ENCODE measurements around the gene CCL3. TPM values are rescaled to one million over a fixed set of nuclear protein-coding genes. Genes with fewer than 3 reads are reported as not detected.
"Not testable (repeated sequence)": the region's sequence is repeated elsewhere in the genome, so short reads cannot be mapped to it uniquely, and the experiment has no call there.

CCL3 gene
- total RNA-seq, 3 donors from 2014 or later (not counting 1 experiment from before 2014, with no cell fraction given), result 381 to 547 (median 450) TPM

- peaks cover 38 to 88% of the 10 kb centered on the region in 2 donors for H3K4me1 Mint-ChIP-seq
- no peak for ATAC-seq
- H3K4me3 Mint-ChIP-seq, result no peak overlapping the region
- H3K27me3 ChIP-seq (ENCODE audit: control insufficient read depth, insufficient read depth, low read length), result no peaks in the 10 kb centered on the region
- TF ChIP-seq, protein P1, sequence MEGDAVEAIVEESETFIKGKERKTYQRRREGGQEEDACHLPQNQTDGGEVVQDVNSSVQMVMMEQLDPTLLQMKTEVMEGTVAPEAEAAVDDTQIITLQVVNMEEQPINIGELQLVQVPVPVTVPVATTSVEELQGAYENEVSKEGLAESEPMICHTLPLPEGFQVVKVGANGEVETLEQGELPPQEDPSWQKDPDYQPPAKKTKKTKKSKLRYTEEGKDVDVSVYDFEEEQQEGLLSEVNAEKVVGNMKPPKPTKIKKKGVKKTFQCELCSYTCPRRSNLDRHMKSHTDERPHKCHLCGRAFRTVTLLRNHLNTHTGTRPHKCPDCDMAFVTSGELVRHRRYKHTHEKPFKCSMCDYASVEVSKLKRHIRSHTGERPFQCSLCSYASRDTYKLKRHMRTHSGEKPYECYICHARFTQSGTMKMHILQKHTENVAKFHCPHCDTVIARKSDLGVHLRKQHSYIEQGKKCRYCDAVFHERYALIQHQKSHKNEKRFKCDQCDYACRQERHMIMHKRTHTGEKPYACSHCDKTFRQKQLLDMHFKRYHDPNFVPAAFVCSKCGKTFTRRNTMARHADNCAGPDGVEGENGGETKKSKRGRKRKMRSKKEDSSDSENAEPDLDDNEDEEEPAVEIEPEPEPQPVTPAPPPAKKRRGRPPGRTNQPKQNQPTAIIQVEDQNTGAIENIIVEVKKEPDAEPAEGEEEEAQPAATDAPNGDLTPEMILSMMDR (IDR thresholded peaks at IDR 0.05), result no peak
- H3K27me3 Mint-ChIP-seq (ENCODE audit: low read depth in 2 of 2), result no peaks in the 10 kb centered on the region
- H3K4me3 ChIP-seq (ENCODE audit: low read length), result no peak overlapping the region
- no peak overlapping the region for H3K27ac Mint-ChIP-seq
- H3K36me3 ChIP-seq (ENCODE audit: control insufficient read depth, insufficient read depth, low read length), result no peaks in the 10 kb centered on the region
- H3K9me3 Mint-ChIP-seq, result peaks cover 0 to 2% of the 10 kb centered on the region in 2 donors
- H3K9me3 ChIP-seq (ENCODE audit: control insufficient read depth, insufficient read depth, low read length), result peaks cover 4% of the 10 kb centered on the region
- DNase-seq, result no peak
- intact Hi-C loops (cut with micrococcal nuclease), result no loop called here
- peaks cover 17% of the 10 kb centered on the region for H3K4me1 ChIP-seq (ENCODE audit: control insufficient read depth, insufficient read depth, low read length)
- no peak overlapping the region for H3K27ac ChIP-seq (ENCODE audit: low read length)
- H3K36me3 Mint-ChIP-seq, result peaks cover 5% of the 10 kb centered on the region
Measured at GRCh38 chr17:36112572-36112971, 22.6 kb upstream of the CCL3 start.

- Histone ChIP-seq H3K4me1 (ENCODE audit: control insufficient read depth, insufficient read depth, low read length) (peaks cover 32% of the 10 kb centered on the region), H3K4me3 (ENCODE audit: low read length) (no peak overlapping the region), H3K27ac (ENCODE audit: low read length) (no peak overlapping the region), H3K36me3 (ENCODE audit: control insufficient read depth, insufficient read depth, low read length) (no peaks in the 10 kb centered on the region), H3K9me3 (ENCODE audit: control insufficient read depth, insufficient read depth, low read length) (peaks cover 4% of the 10 kb centered on the region), H3K27me3 (ENCODE audit: control insufficient read depth, insufficient read depth, low read length) (no peaks in the 10 kb centered on the region)
- peaks cover 48 to 93% of the 10 kb centered on the region in 2 donors for H3K4me1 Mint-ChIP-seq
- no peaks in the 10 kb centered on the region for H3K27me3 Mint-ChIP-seq (ENCODE audit: low read depth in 2 of 2)
- H3K9me3 Mint-ChIP-seq, result peaks cover 0 to 2% of the 10 kb centered on the region in 2 donors
- no peak for ATAC-seq
- no peak overlapping the region for H3K4me3 Mint-ChIP-seq
- TF ChIP-seq, protein P1 (IDR thresholded peaks at IDR 0.05), result no peak
- 84% methylated on average over 4 of the region's 4 CpGs for WGBS (ENCODE audit: insufficient coverage)
- peaks cover 5% of the 10 kb centered on the region for H3K36me3 Mint-ChIP-seq
- no peak for DNase-seq
- H3K27ac Mint-ChIP-seq, result peak overlapping the region; percentile 28 to 45
- intact Hi-C loops (cut with micrococcal nuclease), result no loop called here
Measured at GRCh38 chr17:36111068-36111490, 21.1 kb upstream of the CCL3 start.

- intact Hi-C loops (cut with micrococcal nuclease), result loop anchor here (5.0 kb wide), 1 partner anchor 39 kb away; no protein-coding TSS in a partner anchor
- 71% methylated on average over 5 of the region's 5 CpGs for WGBS (ENCODE audit: insufficient coverage)
- not testable (repeated sequence) for H3K4me3 ChIP-seq (ENCODE audit: low read length); H3K9me3 Mint-ChIP-seq; H3K36me3 ChIP-seq (ENCODE audit: control insufficient read depth, insufficient read depth, low read length); ATAC-seq; DNase-seq; H3K9me3 ChIP-seq (ENCODE audit: control insufficient read depth, insufficient read depth, low read length); H3K27me3 Mint-ChIP-seq (ENCODE audit: low read depth in 2 of 2); H3K27me3 ChIP-seq (ENCODE audit: control insufficient read depth, insufficient read depth, low read length)
- Mint-ChIP-seq H3K4me1 (peaks cover 74 to 98% of the 10 kb centered on the region in 2 donors), H3K27ac (peak overlapping the region; percentile 94 to 96), H3K36me3 (peaks cover 23% of the 10 kb centered on the region), H3K4me3 (peak overlapping the region; percentile 74)
- Histone ChIP-seq H3K4me1 (ENCODE audit: control insufficient read depth, insufficient read depth, low read length) (peaks cover 55% of the 10 kb centered on the region), H3K27ac (ENCODE audit: low read length) (peak overlapping the region; percentile 82)
Measured at GRCh38 chr17:36108265-36108664, 18.3 kb upstream of the CCL3 start.

DNA sequence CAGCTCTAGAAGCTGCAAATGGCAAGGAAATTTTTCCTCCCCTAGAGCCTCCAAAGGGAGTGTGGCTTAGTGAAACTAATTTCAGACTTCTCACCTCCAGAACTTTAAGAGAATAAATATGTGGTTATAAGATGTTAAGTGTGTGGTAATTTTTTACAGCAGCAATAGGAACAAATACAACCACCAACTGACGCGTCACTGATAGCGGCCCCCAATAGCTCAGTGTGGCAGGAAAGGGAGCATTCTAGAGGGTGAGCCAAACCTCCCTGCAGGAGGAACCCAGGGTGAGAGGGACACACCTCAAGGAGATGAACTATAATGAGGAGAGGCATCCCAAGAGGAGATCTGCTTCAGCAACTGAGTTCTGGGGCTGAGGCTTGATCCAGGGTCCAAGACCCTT lies 17.7 kb upstream of the CCL3 start:
- no peaks in the 10 kb centered on the region for H3K27me3 ChIP-seq (ENCODE audit: control insufficient read depth, insufficient read depth, low read length)
- Mint-ChIP-seq H3K36me3 (peaks cover 23% of the 10 kb centered on the region), H3K27me3 (ENCODE audit: low read depth in 2 of 2) (no peaks in the 10 kb centered on the region), H3K4me1 (peaks cover 78 to 98% of the 10 kb centered on the region in 2 donors), H3K27ac (peak overlapping the region; percentile 94 to 96), H3K4me3 (peak overlapping the region; percentile 74), H3K9me3 (no peaks in the 10 kb centered on the region)
- no CpG with 5 or more reads among the region's 3 CpGs for WGBS (ENCODE audit: insufficient coverage)
- DNase-seq, result peak in 1 of 2 donors; percentile 59
- peaks cover 4% of the 10 kb centered on the region for H3K9me3 ChIP-seq (ENCODE audit: control insufficient read depth, insufficient read depth, low read length)
- intact Hi-C loops (cut with micrococcal nuclease), result loop anchor here (1.0 to 5.0 kb wide), 3 partner anchors 17 to 41 kb away; partner anchors contain the start of gene CCL3
- peak; percentile 23 to 45 (median 31) for ATAC-seq
- H3K36me3 ChIP-seq (ENCODE audit: control insufficient read depth, insufficient read depth, low read length), result peaks cover 6% of the 10 kb centered on the region
- peaks cover 61% of the 10 kb centered on the region for H3K4me1 ChIP-seq (ENCODE audit: control insufficient read depth, insufficient read depth, low read length)
- no peak overlapping the region for H3K4me3 ChIP-seq (ENCODE audit: low read length)
- H3K27ac ChIP-seq (ENCODE audit: low read length), result peak overlapping the region; percentile 82
- TF ChIP-seq, protein P1 (IDR thresholded peaks at IDR 0.05), result no peak
